ENCODE measurements around the gene GSG1. TPM values are rescaled to one million over a fixed set of nuclear protein-coding genes. Genes with fewer than 3 reads are reported as not detected.
A peak's percentile ranks its signal among the peaks of the same experiment; 100 is the strongest.
"Not testable (repeated sequence)": the region's sequence is repeated elsewhere in the genome, so short reads cannot be mapped to it uniquely, and the experiment has no call there.

GSG1 gene
- total RNA-seq, 1 donor from 2014 or later, result 0.41 TPM

DNA sequence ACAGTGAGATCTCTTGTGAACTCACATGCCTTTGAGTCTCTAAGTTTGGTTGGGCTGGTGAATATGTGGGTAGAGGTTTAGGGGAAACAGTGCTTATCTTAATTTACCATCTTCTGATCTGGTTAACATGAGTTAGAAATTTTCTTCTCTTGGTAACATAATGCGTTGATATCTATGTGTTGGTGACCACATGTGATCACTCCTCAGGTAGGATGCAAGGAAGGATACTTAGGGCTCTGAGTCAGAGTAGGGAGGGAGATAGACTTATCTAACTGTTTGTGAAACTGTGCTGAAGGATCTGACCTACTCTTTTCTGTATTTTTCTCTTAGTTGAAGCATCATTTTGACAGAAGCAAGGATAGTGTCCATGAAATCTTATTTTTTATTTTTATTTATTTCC is 36.1 kb downstream of the GSG1 start:
- no peak for FAIRE-seq
- no peak for DNase-seq (ENCODE audit: low spot score in 2 of 2)

GRCh38 chr12:13066459-13066858 is 37.0 kb downstream of the GSG1 start:
- FAIRE-seq (no peak), DNase-seq (ENCODE audit: low spot score in 2 of 2) (no peak)

DNA sequence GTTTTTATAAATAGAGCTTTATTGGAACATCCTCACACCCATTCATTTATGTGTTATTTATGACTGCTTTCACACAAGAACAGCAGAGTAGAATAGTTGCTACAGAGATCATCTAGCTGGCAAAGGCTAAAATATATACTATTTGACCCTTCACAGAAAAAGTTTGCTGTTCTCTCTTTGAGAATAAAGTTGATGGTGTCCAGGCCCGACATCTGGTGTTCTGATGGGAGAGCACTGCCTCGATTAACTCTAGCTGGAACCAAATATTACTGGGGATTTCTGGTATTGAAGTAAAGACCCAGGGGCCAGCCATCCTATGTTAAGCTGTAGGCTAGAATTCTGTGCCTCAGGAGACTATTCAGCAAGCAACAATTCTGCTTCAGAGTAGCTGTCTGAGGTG is 37.5 kb downstream of the GSG1 start:
- FAIRE-seq (no peak), DNase-seq (ENCODE audit: low spot score in 2 of 2) (no peak)

- DNase-seq (ENCODE audit: low spot score in 2 of 2), result no peak
- no peak for FAIRE-seq
These were observed 40.8 kb downstream of the GSG1 start for GRCh38 chr12:13062669-13063068.

DNA sequence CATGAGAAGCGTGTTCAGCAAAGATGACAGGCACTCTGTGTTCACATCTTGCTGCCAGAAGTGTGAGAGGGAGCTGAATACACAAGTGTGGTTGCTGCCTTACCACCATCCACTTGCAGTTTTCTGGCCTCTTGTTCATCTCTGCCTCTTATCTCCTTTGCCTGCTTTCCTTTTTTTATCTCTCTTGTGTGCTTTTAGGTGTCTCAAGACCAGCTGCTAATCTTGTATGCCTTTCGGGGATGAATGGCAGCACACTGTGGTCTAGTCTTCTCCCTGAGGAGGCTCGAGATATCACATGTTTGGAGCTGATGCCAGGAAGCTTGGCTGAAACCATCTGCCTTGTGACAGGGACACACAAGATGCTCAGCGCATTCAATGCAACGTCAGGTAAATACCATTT is 42.1 kb downstream of the GSG1 start:
- DNase-seq (ENCODE audit: low spot score in 2 of 2) (no peak), FAIRE-seq (no peak)

- FAIRE-seq (no peak), DNase-seq (ENCODE audit: low spot score in 2 of 2) (no peak)
These were observed 42.9 kb downstream of the GSG1 start for GRCh38 chr12:13060581-13060980.

DNA sequence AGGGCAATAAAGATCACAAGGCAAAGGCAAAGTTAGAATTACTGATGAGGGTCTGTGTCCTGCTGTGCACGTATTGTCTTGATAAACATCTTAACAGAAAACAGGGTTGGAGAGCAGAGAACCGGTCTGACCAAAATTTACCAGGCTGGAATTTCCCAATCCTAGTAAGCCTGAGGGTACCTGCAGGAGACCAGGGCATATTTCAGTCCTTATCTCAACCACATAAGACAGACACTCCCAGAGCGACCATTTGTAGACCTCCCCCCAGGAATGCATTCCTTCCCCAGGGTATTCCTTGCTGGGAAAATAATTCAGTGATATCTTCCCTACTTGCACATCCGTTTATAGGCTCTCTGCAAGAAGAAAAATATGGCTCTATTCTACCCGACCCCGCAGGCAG is 49.9 kb downstream of the GSG1 start:
- FAIRE-seq; DNase-seq (ENCODE audit: low spot score in 2 of 2): not testable (repeated sequence)

DNA sequence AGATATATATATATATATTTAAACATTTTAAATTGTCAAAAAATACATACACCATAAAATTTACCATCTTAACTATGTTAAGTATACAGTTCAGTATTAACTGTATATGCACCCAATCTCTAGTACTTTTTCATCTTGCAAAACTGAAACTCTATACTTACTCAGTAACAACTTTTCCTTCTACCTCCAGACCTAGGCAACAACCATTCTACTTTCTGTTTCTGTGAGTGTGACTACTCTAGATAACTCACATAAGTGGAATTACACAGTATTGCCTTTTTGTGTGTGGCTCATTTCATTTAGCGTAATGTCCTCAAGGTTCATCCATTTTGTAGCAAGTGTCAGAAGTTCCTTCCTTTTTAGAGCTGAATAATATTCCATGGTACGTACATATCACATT is 51.0 kb downstream of the GSG1 start:
- no peak for FAIRE-seq

DNA sequence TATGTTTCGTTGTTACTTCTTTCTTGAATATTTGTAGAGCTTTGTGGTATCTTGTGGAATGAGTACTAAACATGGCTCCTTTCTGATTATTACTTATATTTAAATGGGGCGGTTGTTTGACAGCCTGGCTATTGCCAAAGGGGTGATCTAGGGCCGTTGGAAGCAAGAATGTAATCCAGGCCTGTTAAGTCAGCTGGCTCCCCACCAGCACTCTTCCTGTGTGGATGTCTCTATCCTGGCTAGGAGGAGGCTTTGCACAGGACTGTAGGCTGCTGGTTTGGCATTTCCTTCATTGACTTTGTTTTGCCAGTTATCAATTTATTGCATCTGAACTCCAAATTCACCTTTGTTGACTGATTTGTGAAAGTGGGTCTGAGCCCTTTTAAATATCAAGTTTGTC is 53.7 kb downstream of the GSG1 start:
- no peak for FAIRE-seq
- DNase-seq (ENCODE audit: low spot score in 2 of 2), result no peak

More for the DNA sequence above, 51.0 kb downstream of the GSG1 start:
- no peak for DNase-seq (ENCODE audit: low spot score in 2 of 2)

DNA sequence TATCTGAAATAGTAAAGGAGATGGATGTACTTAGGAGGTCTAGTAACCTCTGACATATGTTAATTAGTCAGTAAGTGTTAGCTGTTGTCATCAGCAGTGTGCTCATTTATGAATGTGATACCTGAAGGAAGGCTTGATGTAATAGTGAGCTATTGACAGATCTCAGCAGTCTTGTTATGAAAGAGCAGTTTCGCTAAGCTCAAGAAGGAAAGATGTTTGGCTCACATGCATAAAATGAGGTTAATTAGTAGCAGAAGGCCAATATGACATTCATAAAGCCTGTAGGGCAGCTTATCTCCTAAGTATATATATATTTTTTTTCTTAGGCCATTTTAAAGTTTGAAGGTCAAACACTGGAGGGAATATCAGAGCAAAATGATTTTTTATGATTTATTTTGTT is 56.5 kb downstream of the GSG1 start:
- DNase-seq (ENCODE audit: low spot score in 2 of 2), result no peak
- no peak for FAIRE-seq

- FAIRE-seq, result no peak
These were observed 57.7 kb downstream of the GSG1 start for GRCh38 chr12:13045816-13046215.

DNA sequence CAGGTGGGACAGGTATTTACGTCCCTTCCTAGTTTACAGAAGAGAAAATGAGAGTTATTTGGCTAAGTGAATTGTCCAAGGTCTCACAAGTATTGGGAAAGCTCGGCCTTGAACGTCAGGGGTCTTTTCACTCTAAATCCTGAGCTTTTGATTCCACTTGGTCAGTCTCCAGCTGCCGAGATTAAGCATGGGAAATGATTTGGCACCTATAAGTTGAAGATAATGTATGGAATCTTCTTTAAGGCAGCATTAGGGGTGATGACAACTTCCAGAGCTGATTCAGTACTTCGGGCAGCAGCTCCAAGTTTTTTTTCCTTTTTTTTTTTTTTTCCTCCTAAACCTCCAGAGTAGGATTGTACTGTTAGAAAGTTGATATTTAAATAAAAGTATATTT is 58.6 kb downstream of the GSG1 start:
- no peak for FAIRE-seq
- peak in 1 of 2 donors; percentile 21 for DNase-seq (ENCODE audit: low spot score in 2 of 2)

More at GRCh38 chr12:13045816-13046215, 57.7 kb downstream of the GSG1 start:
- no peak for DNase-seq (ENCODE audit: low spot score in 2 of 2)

DNA sequence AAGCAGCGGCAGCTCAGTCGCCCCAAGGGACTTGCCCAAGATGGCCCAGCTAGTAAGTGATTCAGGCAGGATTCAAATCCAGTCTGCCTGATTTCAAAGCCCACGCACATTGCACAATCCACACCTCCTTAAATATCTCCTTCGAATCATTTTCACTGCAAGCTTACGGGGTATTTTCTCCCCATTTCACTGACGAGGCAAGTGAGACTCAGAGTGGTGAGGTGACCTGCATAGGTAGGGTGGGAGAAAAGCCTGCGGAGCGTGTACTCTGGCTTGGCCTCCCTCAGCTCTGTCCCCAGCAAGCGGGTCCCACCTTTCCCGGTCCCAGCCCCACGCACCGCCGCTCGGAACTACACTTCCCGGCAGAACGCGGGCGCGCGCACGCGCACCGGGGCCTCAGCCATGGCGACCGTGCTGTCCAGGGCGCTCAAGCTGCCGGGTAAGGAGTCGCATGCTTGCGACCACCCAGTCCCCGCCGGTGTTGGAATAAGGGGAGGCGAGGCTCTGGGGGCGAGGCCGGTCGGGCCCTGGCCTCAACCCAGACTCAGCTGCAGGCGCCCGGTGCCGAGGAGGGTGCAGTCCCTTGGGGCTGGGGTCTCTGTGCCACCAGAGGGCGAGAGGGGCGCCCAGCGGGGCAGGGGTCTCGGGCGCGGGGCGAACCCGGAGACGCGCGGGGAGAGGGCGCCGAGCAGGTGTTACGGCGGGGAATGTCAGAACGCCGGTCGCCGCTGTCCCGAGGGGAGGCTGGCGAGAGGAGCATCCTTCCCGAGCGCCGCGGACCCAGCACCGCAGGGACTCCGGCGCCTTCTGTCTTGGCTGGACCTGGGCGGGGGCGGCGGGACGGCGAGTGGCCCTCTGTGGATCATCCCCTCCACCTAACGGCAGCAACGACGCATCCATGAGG is 59.2 kb downstream of the GSG1 start, which contains the start of gene FAM234B:
TSS of gene FAM234B (plus strand) at position 380 of the 904 bp plus-strand sequence. CDS start at position 403, 23 bp downstream.
- DNase-seq (ENCODE audit: low spot score in 2 of 2) (peak; percentile 77 to 82), FAIRE-seq (no peak)

GRCh38 chr12:13042666-13043230 is 60.7 kb downstream of the GSG1 start:
- FAIRE-seq, result no peak
- no peak for DNase-seq (ENCODE audit: low spot score in 2 of 2)

- FAIRE-seq (no peak), DNase-seq (ENCODE audit: low spot score in 2 of 2) (no peak)
These were observed 62.2 kb downstream of the GSG1 start for GRCh38 chr12:13041224-13041623.

GRCh38 chr12:13039328-13039956 is 64.0 kb downstream of the GSG1 start:
- DNase-seq (ENCODE audit: low spot score in 2 of 2) (no peak), FAIRE-seq (no peak)

DNA sequence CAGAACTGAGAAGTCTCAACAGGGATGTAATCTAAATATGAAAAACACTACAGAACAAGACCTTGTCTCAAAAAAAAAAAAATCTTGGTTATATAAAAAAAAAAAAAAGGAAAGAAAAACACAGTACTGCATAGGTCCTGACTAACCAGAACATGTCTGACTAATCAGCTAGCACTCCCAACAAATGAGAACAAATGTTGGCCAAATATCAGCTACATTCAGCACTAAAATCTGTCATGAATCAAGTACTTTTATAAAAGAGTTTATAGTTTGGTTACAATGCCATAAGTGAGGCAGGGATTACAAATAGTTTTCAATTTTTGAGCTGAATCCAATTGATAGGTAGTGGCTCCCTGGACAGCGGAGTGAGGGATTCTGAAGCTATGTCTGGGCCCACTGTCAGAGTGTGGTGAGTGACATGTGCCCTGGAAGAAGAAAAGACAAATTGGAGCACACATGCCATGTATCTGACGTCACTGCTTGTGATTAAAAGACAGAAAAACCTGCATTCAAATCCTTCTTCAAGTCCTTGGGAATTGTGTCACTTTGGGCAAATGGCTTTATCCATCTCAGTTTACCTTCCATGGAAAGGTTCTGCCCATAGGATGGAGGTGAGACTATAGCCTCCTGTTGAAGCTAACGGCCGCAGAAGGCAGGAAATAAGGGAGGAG is 64.8 kb downstream of the GSG1 start:
- DNase-seq (ENCODE audit: low spot score in 2 of 2) (no peak), FAIRE-seq (no peak)

DNA sequence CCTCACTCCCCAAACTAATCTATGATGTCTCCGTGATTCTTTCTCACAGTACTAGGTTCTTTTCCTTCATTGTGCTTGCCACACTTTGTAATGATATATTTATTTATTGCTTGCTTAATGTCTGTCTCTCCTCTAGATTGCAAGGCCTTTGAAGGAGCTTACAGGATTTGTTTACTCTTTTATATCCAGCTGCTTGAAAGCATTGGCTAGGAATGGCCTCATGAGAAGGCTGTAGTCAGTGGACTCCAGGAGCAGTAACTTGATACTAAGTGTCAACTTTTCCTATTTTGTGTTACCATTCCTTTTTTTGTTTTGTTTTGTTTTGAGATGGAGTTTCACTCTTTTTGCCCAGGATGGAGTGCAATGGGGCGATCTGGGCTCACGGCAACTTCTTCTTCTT is 66.6 kb downstream of the GSG1 start:
- FAIRE-seq, result no peak
- DNase-seq (ENCODE audit: low spot score in 2 of 2), result no peak

- not testable (repeated sequence) for DNase-seq (ENCODE audit: low spot score in 2 of 2); FAIRE-seq
These were observed 68.1 kb downstream of the GSG1 start for GRCh38 chr12:13035335-13035734.
